Activated naive CD4-positive, alpha-beta T cell treated with anti-CD3 and anti-CD28 coated beads, Interleukin-2, amount 50 U/mL, for 16 hours (primary cell): ENCODE measurements around the gene PCDH15.

ENCODE experiments used
- DNase-seq: peaks from one replicate; pipeline ENCODE4 v3.0.0-alpha.2; 2020

Gene PCDH15

DNA sequence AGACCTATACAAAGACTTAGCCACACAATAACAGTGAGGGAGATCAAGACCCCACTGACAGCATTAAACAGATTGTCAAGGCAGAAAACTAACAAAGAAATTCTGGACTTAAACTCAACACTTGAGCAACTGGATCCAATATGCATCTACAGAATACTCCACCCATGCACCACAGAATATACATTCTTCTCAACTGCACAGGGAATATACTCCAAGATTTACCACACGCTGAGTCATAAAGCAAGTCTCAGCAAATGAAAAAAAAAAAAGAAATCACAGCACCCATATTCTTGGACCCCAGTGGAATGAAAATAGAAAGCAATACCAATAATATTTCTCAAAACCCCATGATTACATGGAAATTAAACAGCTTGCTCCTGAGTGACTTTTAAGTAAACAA lies 680.2 kb downstream of the PCDH15 start:
- no peak for DNase-seq

DNA sequence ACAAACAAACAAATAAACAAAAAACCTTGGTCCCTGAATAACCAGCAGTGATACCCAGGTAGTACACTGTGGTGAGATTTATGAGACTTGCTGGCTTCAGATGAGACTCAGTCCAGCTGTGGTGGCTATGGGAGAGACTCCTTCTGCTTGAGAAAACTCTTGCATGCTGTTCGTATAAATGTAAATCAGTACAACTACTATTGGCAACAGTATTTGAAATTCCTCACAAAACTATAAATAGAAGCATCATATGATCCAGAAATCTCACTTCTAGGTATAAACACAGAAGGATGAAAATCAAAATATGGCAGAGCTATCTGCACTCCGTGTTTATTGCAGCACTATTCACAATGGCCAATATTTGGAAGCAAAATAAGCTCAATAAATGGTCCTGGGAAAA lies 692.1 kb downstream of the PCDH15 start:
- no peak for DNase-seq

DNA sequence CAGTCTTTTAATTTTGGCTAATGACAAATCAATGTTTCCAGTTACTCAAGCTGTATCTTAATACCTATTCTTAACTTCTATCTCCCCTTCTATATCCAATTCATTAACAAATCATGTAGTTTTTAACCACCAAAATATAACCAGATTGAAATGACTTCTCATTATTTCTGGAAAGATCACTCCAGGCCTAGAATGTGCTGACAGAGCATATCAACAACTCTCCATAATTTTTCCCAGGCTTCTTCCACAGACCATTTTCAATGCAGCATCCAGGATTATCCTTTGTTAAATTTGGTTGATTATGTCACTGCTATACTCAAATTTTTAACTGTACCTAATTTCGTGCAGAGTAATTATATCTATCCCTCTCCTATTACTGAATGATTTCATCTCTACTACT lies 704.1 kb downstream of the PCDH15 start:
- no peak for DNase-seq

DNA sequence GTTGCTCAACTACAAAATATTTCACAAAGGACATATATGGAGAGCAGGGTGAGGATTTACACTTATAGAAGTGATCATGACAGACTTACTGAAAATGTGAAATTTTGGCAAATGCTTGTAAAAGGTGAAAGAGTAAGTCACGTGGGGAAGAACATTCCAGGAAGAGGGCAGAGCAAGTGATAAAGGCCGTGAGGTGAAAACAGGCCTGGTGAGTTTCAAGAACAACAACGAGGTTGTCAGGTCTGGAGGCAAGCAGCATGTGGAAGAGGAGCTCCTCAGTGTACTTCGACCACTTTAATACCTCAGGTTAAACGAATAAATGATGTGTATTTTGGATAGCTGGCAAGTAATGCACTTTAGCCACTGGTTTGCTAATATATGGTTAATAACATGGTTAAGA lies 706.7 kb downstream of the PCDH15 start:
- DNase-seq, result no peak

DNA sequence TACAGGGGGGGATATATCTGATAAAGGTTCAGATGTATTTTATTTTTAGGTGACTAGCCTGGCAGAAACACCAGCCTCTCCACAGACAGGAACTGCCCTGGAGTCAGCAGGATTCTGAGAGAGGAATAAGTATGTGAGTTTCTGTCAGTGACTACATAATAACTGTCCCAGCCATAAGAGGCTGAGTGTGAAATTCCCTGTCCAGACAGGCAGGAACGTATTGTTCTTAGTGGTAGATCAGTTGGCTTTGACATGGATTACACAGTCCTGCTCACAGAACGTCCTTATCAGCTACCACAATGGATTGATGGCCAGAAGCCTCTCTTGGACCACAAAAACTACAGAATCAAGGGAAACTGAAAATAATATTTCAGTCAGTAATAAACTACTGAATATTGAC lies 709.8 kb downstream of the PCDH15 start:
- DNase-seq, result no peak

DNA sequence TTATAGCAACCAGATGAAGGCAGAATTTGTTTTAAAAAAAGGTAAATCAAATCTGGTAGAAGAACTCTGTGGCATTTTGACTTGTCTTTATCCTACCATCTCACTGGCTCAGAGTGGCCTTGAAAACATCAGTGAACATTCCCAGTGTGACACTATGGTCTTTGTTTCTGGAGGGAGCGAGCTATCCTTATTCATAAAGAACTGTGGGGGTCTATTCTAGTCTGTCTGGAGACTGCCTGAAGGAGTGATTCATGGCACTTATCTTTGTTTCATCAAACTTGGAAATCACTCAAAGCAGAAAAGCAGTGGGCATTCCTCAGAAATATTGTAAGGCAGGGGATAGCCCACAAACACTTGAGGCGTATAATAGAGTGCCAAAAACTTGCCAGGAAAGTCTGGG lies 719.1 kb downstream of the PCDH15 start:
- DNase-seq, result no peak

DNA sequence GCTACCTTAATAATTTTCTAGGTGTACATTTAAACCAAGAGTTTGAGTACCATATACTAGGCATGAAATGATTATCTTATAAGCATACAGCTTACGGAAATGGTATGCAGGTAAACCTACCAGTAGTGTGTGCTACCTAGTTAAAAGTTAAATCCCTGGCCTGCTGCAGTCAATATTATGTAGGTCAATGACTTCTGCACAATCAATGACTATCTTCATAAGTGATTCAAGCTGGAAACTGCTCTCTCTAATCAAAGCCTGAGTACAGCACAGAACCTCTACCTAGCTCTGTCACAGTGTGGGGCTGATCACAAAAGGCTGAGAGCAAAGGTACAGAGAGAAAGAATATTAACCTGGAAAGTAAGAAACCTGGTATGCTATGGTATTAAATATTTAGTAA lies 733.7 kb downstream of the PCDH15 start:
- DNase-seq, result no peak

DNA sequence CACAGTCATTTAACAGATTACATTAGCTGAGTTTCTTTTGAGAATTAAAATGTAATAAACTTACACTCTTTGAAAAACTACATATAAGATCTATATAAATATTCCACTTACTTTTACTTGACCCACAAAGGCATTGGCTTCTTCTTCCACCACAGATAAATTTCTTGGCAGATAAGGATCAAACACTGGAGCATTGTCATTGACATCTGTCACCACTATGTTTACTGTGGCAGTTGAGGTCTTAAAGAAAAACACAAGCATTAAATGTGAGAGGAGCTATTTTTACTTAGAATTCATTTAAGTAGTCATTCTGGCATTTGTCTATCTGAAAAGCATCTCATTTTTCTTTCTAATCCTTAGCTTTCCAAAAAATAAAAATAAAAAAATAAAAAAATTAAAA lies 734.4 kb downstream of the PCDH15 start:
- no peak for DNase-seq

DNA sequence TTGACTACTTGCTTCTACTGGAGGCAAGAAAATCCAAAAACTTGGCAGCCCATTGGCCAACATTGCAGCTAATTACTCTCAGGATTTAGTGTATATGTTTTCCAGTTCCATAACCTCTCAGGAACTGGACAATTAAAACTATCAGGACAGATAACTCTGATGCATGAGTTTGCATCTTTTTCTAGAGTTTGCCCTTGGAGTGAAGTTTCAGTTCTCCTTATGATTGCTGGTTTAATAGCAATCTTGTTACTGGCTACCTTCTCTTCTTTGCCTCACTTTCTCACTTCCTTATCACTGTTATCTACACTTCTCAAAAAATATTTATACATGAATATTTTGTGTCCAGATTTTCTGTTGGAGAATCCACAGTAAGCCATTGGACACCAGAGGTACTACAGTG lies 735.9 kb downstream of the PCDH15 start:
- no peak for DNase-seq

DNA sequence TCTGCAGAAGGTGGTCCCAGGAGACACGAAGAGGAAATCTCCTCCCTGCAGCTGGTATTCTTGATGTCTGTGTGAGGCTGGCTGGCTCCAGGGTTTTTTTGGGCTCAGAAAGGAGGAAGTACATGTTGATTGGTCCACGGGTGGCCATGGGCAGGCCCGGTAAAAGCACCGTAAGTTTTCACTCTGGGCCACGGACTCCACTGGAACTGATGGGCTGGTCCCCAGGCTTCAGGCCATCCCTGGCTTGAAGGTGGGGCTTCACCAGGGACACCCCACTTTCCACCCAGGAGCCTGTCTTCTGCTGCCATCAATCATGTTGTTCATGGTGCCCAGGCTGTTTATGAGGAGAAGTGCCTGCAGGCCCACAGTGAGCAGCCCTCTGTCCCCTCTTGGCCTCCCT lies 736.8 kb downstream of the PCDH15 start:
- no peak for DNase-seq

DNA sequence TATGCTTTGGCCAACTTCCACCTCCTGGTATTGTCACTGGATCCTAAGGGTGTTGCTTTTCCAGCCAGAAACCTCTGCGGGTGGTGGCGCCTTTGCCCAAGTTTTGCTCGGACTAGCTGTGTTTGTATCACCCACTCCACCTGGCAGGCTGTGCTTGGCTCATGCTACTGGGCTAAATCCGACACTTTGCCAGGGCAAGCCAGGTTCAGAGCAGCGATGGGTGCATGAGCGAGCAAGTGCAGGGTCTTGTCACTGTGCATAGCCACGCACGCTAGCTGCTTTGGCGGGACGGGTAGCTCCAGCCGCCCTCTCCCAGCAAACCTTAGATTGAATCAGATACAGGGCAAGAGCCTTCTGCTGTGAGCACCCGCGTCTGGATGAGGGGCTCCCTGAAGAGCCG lies 737.5 kb downstream of the PCDH15 start:
- DNase-seq, result no peak

DNA sequence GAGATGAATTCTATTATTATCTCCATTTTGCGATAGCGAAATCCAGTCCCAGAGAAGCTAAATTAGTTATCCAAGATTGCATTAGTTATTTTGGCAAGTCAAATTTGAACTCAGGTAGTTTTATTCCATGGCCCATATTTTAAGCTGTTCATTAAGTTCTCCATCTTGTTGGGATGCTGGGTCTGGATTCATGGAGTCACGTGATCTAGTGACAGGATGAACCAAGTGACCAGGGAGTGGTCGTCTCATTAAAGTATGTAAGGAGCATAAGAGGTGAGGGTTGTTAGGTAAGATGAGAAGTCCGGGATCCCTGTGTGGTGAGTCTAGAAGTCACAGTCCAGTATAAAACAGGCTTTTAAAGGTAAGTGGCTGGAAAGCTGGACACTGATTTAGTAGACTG lies 740.5 kb downstream of the PCDH15 start:
- DNase-seq, result no peak

DNA sequence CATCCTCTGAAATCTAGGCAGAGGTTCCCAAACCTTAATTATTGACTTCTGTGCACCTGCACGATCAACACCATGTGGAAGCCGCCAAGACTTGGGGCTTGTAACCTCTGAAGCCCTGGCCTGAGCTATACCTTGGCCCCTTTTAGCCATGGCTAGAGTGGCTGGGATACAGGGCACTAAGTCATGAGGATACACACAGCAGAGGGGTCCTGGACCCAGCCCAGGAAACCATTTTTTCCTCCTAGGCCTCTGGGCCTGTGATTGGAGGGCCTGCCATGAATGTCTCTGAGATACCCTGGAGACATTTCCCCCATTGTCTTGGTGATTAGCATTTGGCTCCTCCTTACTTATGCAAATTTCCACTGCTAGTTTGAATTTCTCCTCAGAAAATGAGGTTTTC lies 743.7 kb downstream of the PCDH15 start:
- DNase-seq, result no peak

DNA sequence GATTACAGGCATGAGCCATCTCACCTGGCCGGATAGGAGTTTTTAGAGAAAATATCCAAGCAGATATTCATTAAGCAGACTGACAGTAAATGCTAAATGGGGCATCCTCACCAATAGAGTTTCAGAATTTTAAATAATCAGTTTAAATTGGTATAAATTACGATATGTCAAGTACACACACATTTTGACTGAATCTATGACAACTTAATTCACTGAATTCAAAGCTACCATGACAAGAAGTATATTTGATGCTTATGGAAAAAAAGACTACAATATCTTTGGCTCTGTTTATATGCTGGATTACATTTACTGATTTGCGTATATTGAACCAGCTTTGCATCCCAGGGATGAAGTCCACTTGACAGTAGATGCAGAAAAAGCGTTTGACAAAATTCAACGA lies 774.7 kb downstream of the PCDH15 start:
- no peak for DNase-seq

DNA sequence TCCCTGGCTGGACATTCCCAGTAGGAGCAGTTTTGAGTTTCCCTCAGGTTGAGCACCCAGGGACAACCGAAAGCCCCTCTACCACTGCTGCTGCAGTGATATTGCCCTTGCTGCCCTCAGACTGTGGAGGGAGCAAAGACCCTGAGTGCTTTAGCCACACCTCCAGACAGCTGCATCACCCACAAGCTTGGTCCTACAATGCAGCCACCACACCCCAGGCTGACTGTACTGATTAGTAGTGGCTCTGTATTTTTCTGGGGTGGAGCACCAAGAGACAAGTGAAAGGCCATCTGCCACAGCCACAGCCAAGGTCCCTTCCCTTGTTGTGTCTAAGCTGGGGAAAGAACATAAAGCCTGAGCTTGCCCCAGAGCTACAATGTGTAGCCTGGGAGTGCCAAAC lies 789.9 kb downstream of the PCDH15 start:
- DNase-seq, result no peak

DNA sequence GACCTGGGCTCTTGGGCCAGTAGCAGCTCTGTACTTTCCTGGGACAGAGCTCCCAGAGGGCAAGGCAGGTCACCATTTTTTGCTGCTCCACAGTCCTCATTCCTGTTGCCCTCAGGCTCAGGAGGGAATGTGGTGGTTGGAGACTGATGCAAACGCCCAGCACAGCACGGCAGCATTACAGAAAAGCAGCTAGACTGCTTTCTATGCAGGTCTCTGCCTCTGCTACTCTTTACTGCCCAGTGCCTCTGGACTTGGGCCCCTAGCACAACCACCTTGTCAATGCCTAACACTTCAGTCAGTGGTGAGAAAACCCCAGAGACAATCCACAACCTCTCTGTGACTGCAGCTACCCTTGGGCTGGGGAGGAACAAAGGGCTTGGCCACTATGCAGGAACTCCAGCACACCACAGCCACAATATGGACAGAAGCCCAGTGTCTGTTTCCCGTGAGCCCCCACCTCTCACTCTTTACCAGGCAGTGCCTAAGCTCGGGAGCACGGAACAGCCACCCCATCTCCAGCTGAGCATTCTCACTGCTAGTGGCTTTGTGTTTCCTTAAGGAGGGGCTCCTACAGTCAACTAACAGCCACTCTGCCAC lies 790.6 kb downstream of the PCDH15 start:
- DNase-seq, result no peak

DNA sequence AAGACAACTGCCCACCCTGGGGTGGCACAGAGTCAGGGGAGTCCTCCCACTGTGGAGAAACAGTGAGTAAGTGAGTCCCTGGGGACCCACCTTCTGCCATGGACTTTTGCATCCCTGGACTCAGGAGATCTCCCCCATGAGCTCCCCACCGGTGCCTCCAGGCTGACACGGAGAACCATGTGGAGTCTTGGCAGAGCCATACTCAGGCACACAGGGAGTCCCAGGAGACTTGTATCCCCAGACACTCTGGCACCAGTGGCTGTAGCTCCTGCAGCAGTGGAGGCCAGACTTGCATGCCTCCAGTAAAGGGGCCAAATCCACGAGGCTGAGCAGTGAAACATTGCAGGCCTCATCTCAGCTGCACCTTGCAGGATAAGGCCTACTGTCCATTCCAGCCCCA lies 791.4 kb downstream of the PCDH15 start:
- DNase-seq, result no peak

DNA sequence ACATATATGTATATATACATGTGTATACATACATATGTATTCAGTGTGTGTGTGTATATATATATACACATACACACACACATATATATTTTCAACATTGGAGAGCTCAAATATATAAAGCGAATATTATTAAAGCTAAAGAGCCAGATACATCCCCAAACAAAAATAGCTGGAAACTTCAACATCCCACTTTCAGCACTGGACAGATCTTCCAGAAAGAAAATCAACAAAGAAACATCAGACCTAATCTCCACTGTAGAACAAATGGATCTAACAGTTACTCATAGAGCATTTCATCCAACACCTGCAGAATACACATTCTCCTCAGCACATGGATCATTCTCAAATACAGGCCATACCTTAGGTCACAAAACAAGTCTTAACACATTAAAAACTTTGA lies 799.0 kb downstream of the PCDH15 start:
- DNase-seq, result no peak

DNA sequence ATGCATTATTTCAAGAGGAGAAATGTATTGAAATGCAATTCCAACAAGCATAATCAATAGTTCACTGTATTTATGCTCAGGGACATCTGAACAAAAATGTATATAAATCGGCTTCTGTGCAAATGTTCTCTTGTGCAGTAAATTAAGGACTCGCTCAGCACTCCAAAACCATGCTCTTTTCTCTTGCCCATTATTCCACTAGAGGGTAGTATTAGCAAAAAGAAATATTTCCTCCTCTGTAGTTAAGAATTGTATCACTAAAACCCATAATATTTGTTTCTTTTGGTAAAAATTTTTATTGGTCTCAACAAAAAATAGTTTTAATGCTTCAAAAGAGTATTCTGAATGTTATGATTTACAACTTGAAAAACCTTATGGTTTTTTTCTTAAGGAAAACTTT lies 803.1 kb downstream of the PCDH15 start:
- DNase-seq, result no peak

DNA sequence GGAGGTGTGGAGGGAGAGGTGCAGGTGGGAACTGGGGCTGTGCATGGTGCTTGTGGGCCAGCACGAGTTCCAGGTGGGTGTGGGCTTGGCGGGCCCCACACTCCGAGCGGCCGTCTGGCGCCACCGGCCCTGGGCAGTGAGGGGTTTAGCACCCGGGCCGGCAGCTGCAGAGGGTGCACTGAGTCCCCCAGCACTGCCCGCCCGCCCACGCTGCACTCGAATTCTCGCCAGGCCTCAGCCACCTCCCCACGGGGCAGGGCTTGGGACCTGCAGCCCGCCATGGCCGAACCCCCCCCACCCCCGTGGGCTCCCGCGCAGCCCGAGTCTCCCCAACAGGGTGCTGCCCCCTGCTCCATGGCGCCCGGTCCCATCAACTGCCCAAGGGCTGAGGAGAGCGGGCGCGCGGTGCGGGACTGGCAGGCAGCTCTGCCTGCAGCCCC lies 810.2 kb downstream of the PCDH15 start:
- no peak for DNase-seq

DNA sequence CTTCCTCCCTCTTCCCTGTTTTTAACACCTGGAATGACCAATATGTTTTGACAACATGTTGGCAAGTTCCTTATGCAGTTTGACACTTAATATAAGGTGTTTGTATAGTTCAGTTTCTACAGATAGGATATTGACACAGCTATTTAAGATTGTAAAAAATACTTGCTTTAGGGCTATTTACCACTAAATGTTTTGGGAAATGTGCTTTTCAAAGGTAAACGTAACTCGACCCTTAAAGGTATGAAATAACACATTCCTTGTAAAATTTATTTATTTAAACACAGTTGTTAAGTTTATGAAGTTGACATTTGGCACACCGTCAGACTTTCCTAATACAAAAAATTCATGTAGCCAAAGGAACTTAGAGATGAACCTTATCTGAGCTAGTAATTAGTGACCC lies 817.6 kb downstream of the PCDH15 start:
- DNase-seq, result no peak

DNA sequence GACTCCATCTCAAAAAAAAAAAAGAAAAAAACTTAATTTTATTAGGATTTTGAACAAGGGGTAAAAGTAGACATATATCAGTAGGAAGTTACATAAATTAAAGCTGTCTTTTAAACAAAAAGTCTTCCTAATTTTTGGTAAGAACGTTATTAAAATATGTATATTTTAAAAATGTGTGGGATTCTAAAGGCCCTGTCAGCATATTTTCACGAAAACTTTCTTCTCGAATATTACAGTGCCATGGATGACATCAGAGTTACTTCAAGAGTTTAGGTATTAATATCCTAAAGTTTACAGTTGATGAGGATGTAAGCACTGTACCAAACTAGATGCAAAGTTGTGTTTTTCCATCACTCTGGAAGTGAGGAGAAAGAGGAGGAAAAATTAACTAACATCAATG lies 820.8 kb downstream of the PCDH15 start:
- no peak for DNase-seq

DNA sequence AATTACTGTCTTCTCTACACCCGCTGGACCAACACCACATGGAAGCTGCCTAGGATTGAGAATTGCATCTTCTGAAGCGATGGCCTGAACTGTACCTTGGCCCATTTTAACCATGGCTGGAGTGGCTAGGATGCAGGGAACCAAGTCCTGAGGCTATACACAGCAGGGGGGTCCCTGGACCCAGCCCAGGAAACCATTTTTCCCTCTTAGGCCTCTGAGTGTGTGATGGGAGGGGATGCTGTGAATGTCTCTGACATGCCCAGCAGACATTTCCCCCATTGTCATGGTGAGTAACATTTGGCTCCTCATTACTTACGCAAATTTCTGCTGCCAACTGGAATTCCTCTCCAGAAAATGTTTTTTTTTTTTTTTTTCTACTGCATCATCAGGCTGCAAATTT lies 822.7 kb downstream of the PCDH15 start:
- no peak for DNase-seq

DNA sequence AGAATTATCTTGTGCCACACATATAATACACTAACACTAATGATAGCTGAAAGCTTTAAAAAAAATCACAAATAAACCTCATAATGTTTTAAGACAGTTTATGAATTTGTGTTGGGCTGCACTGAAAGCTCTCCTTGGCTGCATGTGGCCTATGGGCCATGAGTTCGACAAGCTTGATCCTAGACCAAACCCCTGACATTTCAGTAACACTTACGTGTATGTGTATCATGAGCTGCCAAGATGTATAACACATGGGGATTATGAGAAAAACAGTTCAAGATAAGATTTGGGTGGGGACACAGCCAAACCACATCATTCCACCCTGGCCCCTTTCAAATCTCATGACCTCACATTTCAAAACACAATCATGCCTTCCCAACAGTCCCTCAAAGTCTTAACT lies 823.8 kb downstream of the PCDH15 start:
- no peak for DNase-seq

DNA sequence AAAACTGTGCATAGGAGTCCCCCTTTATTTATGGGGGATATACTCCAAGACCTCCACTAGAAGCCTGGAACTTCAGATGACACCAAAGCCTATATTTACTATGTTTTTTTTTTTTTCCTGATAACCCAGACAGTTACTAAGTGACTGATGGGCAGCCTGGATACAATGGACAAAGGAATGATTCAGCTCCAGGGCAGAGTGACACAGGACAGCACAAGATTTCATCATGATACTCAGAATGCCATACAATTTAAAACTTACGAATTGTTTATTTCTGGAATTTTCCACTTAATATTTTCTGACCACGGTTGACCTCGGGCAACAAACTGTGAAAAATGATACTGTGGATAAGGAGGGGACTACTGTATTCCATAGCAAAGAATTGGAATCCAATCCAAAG lies 843.6 kb downstream of the PCDH15 start:
- no peak for DNase-seq

DNA sequence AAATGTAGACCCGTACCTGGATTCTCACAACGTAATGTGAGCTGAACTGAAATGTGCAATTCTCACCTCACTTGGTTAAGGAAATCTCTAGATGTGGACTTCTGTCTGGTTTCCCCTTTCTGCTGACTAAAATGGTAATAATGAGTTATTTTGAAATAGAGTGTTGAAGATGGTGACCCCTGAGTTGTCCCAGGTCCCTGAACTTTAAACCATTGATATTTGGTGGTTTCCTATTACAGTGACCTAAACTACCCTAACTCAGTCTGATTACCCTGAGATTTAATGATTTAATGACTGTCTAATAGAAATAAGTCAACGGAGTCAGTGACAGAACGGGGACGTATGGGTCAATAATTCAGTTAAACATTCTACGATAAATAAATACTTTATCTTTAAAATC lies 845.9 kb downstream of the PCDH15 start:
- DNase-seq, result no peak
